GM13976 (cell line): ENCODE results near the gene AZU1.

ENCODE experiments used
- DNase-seq: peaks from one replicate; pipeline ENCODE4 v3.0.0; 2012; ENCODE audit warnings: low spot score
- in situ Hi-C: fragments of 300-500 bp; cut with MboI; formaldehyde crosslinking; loops from one replicate; pipeline ENCODE4 v1.12.0; 2022; ENCODE audit warnings: low sequenced_read_pairs, mixed read lengths, inconsistent platforms; ENCODE audit not compliant: unreplicated experiment
- TF ChIP-seq, protein P1 (sequence below): IDR thresholded peaks from 2 replicates; pipeline ENCODE4 v1.5.1; 2012; ENCODE audit warnings: borderline replicate concordance, mild to moderate bottlenecking; ENCODE audit not compliant: insufficient read depth; ENCODE audit errors: extremely low read depth, missing control alignments, control extremely low read depth

The AZU1 gene

DNA sequence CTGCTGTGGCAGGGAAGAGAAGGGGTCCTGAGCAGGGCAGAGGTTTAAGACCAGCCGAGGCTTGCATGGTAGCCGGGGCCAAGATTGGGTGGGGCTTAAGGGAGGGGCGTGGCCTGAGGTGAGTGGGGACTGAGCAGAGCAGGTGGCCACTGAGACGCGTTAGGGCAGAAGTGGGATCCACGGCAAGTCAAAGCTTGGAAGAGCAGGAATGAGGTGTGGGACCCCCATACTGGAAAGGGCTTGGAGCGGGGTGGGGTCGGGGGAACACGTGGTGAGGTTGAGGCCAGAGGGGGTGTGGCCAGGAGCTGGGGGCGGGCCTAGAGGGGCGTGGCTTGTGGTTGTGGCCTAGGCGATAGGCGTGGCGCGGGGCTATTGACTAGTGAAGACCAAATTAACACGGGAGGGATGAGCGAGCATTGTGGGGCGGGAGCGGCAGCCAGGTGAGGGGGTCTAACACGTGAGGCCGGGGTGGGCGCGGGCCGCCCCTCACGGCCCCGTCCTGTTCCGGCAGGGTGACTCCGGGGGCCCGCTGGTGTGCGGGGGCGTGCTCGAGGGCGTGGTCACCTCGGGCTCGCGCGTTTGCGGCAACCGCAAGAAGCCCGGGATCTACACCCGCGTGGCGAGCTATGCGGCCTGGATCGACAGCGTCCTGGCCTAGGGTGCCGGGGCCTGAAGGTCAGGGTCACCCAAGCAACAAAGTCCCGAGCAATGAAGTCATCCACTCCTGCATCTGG lies 35.1 kb downstream of the AZU1 start:
- peak; percentile 83 for DNase-seq
- TF ChIP-seq, protein P1, sequence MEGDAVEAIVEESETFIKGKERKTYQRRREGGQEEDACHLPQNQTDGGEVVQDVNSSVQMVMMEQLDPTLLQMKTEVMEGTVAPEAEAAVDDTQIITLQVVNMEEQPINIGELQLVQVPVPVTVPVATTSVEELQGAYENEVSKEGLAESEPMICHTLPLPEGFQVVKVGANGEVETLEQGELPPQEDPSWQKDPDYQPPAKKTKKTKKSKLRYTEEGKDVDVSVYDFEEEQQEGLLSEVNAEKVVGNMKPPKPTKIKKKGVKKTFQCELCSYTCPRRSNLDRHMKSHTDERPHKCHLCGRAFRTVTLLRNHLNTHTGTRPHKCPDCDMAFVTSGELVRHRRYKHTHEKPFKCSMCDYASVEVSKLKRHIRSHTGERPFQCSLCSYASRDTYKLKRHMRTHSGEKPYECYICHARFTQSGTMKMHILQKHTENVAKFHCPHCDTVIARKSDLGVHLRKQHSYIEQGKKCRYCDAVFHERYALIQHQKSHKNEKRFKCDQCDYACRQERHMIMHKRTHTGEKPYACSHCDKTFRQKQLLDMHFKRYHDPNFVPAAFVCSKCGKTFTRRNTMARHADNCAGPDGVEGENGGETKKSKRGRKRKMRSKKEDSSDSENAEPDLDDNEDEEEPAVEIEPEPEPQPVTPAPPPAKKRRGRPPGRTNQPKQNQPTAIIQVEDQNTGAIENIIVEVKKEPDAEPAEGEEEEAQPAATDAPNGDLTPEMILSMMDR, result no peak
- in situ Hi-C loops, result loop anchor here (10.0 kb wide), 1 partner anchor 52 kb away; the partner anchor contains the start of genes KISS1R and R3HDM4

DNA sequence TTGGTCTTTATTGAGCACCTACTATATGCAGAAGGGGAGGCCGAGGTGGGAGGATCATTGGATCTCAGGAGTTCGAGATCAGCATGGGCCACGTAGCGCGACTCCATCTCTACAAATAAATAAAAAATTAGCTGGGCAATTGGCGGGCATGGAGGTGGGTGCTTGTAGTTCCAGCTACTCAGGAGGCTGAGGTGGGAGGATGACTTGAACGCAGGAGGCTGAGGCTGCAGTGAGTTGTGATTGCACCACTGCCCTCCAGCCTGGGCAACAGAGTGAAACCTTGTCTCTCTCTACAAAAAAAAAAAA lies 35.6 kb downstream of the AZU1 start:
- TF ChIP-seq, protein P1, result no peak
- no peak for DNase-seq
- in situ Hi-C loops, result loop anchor here (10.0 kb wide), 1 partner anchor 52 kb away; the partner anchor contains the start of genes KISS1R and R3HDM4

DNA sequence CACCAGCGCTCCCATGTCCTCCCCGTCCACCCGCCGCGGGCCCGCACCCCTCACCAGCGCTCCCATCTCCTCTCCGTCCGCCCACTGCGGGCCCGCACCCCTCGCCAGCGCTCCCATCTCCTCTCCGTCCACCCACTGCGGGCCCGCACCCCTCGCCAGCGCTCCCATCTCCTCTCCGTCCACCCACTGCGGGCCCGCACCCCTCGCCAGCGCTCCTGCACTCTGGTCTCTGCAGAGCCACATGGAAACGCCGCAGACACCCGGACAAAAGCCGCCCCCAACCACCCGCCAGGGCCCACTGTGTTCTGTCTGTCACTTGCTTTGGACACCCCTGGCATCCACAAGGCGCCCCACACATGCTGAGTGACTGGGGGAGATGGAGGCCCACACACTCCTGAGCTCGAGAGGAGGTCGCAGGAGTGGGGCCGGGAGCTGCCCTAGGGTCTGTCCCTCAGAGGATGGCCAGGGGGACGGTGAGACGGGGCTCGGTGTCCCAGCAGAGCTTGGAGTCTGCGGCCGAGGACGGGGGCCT lies 39.2 kb downstream of the AZU1 start:
- TF ChIP-seq, protein P1, result no peak
- in situ Hi-C loops, result loop anchor here (10.0 kb wide), 1 partner anchor 48 kb away; the partner anchor contains the start of genes KISS1R and R3HDM4
- DNase-seq, result no peak

DNA sequence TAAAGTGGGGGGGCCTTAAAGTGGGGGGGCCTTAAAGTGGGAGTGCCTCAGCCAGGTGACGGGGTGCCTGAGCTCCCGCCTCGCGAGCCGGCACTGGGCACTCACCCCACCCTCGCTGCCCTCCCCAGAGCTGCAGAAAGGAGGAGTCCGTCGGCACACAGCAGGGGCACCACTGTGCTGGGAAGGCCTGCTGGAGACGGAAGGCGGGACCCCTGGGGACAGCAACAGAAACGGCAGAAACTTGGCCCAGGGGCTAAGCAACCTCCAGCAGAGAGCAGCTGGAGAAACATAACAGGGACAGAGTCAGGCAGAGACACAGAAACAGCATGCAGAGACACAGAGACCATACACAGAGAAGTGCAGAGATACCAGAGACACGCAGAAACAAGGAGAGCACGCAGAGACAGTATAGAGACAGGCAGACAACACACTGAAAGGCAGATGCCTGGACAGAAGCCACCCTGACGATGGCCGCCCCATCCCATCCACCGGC lies 39.7 kb downstream of the AZU1 start:
- in situ Hi-C loops, result loop anchor here (10.0 kb wide), 1 partner anchor 47 kb away; the partner anchor contains the start of genes KISS1R and R3HDM4
- DNase-seq, result no peak
- TF ChIP-seq, protein P1, result no peak

DNA sequence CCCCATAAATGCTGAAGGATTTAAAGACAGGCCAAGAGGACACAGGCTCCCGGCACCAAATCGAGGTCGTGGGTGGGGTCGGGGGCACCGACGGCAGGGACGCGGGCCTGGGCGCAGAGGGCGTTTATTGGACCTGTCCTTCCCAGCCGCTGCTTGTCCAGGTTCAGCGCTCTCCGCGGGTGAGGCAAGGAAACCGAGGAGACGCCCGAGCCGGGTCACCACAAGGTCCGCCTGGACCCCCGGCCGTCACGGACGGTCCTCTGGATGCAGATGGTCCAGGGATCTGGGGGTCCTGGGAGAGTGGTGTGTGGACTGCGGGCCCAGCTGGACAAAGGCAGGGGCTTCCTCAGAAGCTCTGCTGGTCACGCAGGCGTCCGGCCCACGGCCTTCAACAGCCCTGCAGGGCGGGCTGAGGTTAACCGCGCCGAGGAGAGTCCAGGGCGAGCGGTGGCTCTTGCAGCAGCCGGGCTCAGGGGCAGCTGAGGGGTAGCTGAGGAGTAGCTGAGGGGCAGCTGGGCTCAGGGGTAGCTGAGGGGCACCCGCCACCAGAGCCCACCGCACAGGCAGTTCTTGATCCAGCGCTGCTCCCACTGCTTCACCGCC lies 40.3 kb downstream of the AZU1 start:
- TF ChIP-seq, protein P1, result no peak
- in situ Hi-C loops, result loop anchor here (10.0 kb wide), 1 partner anchor 47 kb away; the partner anchor contains the start of genes KISS1R and R3HDM4
- DNase-seq, result no peak

DNA sequence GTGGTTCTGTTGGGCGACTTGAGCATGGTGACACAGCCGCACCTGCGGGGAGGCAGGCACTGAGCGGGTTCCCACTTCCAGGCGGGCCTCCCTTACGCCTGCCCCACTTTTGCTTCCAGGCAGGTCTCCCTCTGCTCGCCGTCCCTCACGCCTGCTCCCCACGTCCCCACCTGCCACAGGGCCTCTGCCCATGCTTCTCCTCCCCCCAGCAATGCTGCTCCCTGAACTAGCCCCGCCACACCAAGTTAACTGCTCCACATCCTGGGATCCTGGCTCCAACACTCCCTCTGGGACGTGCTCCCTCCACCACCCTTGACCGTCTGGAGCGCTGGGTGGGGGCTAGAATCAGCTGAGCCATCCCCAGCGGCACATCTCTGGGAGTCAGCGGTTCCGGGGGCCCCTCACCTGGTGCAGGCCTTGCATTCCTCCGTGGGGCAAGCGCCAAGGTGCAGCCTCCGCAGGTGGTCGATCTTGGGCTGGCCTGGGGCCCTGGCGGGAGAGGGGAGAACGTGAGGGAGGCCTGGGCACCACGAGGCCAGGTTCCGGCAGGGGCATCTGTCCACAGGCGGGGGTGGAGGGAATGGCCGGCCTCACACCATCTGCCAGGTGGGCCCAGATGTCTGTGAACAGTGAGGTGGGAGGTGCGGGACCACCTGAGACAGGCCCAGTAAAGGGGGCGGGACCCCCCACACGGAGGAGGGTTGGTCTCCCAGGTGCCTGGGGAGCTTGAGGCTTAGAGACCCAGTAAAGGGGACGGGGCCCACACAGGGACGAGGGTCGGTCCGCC lies 41.0 kb downstream of the AZU1 start:
- TF ChIP-seq, protein P1, result no peak
- in situ Hi-C loops, result loop anchor here (10.0 kb wide), 1 partner anchor 46 kb away; the partner anchor contains the start of genes KISS1R and R3HDM4
- DNase-seq, result no peak
